Measurements from ENCODE around the gene CAPZB. TPM values are rescaled to one million over a fixed set of nuclear protein-coding genes. Genes with fewer than 3 reads are reported as not detected.

The CAPZB gene
- total and polyA plus RNA-seq, 2 of the 4 experiments (the other 2 are of a cell fraction), result 216 to 304 TPM

DNA sequence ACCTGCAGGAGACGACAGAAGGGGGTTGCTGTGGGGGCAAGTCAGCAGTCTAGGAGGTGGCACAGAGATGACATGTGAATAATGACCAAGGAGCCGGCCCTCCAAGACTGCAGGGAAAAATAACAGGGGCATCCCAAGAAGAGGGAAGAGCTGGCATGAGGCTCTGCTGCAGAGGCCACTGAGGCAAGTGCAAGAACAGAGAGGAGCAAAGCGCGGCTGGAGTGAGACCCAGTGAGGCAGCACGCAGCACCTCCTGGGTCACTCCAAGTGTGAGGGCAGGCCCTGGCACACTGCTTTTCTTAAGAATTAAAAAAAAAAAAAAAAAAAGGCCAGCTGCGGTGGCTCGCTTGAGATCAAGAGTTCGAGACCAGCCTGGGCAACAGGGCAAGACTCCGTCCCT is 93.1 kb downstream of the CAPZB start:
- Histone ChIP-seq H2BK15ac (ENCODE audit: low read depth, low read length) (no peak overlapping the region), H4K5ac (ENCODE audit: low read depth, low read length) (no peak overlapping the region), H3K4ac (ENCODE audit: low read depth, low read length) (no peak overlapping the region), H2AFZ (replicated peaks; ENCODE audit: low read length, poor library complexity) (no peak overlapping the region), H2BK120ac (ENCODE audit: low read depth, low read length) (no peak overlapping the region), H2AK5ac (ENCODE audit: low read depth, low read length) (no peak overlapping the region; the same call in 1 of the 2 replicates), H4K91ac (ENCODE audit: insufficient read depth, low read depth, low read length) (no peak overlapping the region), H3K27ac (ENCODE audit: insufficient read depth, low read length) (peak overlapping the region; percentile 33; the same call in 1 of the 2 replicates), H3K9ac (ENCODE audit: low read depth, low read length) (no peak overlapping the region), H3K4me3 (ENCODE audit: insufficient read depth, low read depth, low read length) (no peak overlapping the region), H3K36me3 (ENCODE audit: control insufficient read depth, insufficient read depth, low read length) (peaks cover 6% of the 10 kb centered on the region; the same call in 1 of the 2 replicates), H3K23ac (ENCODE audit: low read depth, low read length) (no peak overlapping the region), H3K14ac (replicated peaks; ENCODE audit: low read depth, low read length) (no peak overlapping the region), H3K27me3 (ENCODE audit: control insufficient read depth, insufficient read depth, low read length) (no peaks in the 10 kb centered on the region), H2AK9ac (replicated peaks; ENCODE audit: low read depth, low read length, poor library complexity) (no peak overlapping the region), H3K9me3 (ENCODE audit: control insufficient read depth, insufficient read depth, low read length) (no peaks in the 10 kb centered on the region), H3K4me2 (ENCODE audit: low read depth, low read length) (no peak overlapping the region), H2BK5ac (ENCODE audit: low read depth, low read length, poor library complexity, severe bottlenecking) (no peak overlapping the region), H3K4me1 (ENCODE audit: control insufficient read depth, insufficient read depth, low read length) (peaks cover 18% of the 10 kb centered on the region), H3K56ac (ENCODE audit: extremely low read depth, insufficient read depth, low read length) (no peak overlapping the region), H3K79me1 (ENCODE audit: low read depth in 1 of 2, low read length in 2 of 2) (peaks cover 48 to 95% of the 10 kb centered on the region in 2 experiments), H3K18ac (ENCODE audit: low read depth, low read length) (no peak overlapping the region), H3K9me1 (ENCODE audit: insufficient read depth, low read length) (peaks cover 33% of the 10 kb centered on the region), H4K8ac (ENCODE audit: low read depth in 2 of 2, low read length in 2 of 2) (no peak overlapping the region), H2BK20ac (ENCODE audit: low read depth, low read length) (no peak overlapping the region), H4K20me1 (ENCODE audit: insufficient read depth, low read length) (peaks cover 94% of the 10 kb centered on the region)
- ChIA-PET POLR2A (ENCODE audit: unreplicated experiment) (interaction anchor here (0.5 kb wide), 1 partner anchor 60 kb away, joined by 3 read pairs; no protein-coding TSS in a partner anchor), CTCF (interaction anchor here (0.5 to 0.9 kb wide), 3 partner anchors 8 to 259 kb away, joined by 3 to 4 read pairs (median 4); no protein-coding TSS in a partner anchor)
- ATAC-seq (ENCODE audit: low read depth) (no peak), DNase-seq (no peak)
- BruUV-seq (replicated peaks), result no TSS peak
- 93% methylated on average over 3 of the region's 9 CpGs; no CpG with 5 or more reads in 1 of the 2 experiments for WGBS, 2 experiments (ENCODE audit: extremely low coverage in 2 of 2, insufficient read length in 1 of 2)
- in situ Hi-C loops (cut with MboI; ENCODE audit: low sequenced_read_pairs) (loop anchor here (5.0 kb wide), 1 partner anchor 260 kb away; no protein-coding TSS in a partner anchor), dilution Hi-C loops (cut with HindIII; ENCODE audit: low sequenced_read_pairs, unreplicated experiment) (no loop called here), intact Hi-C loops (cut with micrococcal nuclease) (no loop called here)
- TF ChIP-seq MAFK (IDR thresholded peaks at IDR 0.05; ENCODE audit: low read depth, low read length) (no peak), BHLHE40 (IDR thresholded peaks at IDR 0.05; ENCODE audit: low read depth, low read length) (no peak), MXI1 (IDR thresholded peaks at IDR 0.05; ENCODE audit: borderline replicate concordance, low read depth, low read length) (no peak), RAD21 (IDR thresholded peaks at IDR 0.05; ENCODE audit: low read length) (no peak), NFE2L2 (IDR thresholded peaks at IDR 0.05; ENCODE audit: low read depth, low read length) (no peak), FOS (IDR thresholded peaks at IDR 0.05; ENCODE audit: low read depth, low read length) (no peak), CHD1 (IDR thresholded peaks at IDR 0.05; ENCODE audit: low read depth, low read length) (no peak), SMC3 (IDR thresholded peaks at IDR 0.05; ENCODE audit: low read depth, low read length) (no peak), POLR2A (IDR thresholded peaks at IDR 0.05; ENCODE audit: low read depth, low read length) (no peak), RCOR1 (IDR thresholded peaks at IDR 0.05; ENCODE audit: insufficient replicate concordance, low read length) (no peak), CEBPB (IDR thresholded peaks at IDR 0.05; ENCODE audit: low read depth, low read length) (no peak), MAZ (IDR thresholded peaks at IDR 0.05; ENCODE audit: borderline replicate concordance, low read depth, low read length) (no peak), RFX5 (IDR thresholded peaks at IDR 0.05; ENCODE audit: low read depth, low read length) (no peak)
- TF ChIP-seq, protein P1, sequence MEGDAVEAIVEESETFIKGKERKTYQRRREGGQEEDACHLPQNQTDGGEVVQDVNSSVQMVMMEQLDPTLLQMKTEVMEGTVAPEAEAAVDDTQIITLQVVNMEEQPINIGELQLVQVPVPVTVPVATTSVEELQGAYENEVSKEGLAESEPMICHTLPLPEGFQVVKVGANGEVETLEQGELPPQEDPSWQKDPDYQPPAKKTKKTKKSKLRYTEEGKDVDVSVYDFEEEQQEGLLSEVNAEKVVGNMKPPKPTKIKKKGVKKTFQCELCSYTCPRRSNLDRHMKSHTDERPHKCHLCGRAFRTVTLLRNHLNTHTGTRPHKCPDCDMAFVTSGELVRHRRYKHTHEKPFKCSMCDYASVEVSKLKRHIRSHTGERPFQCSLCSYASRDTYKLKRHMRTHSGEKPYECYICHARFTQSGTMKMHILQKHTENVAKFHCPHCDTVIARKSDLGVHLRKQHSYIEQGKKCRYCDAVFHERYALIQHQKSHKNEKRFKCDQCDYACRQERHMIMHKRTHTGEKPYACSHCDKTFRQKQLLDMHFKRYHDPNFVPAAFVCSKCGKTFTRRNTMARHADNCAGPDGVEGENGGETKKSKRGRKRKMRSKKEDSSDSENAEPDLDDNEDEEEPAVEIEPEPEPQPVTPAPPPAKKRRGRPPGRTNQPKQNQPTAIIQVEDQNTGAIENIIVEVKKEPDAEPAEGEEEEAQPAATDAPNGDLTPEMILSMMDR (conservative IDR thresholded peaks at IDR 0.05; ENCODE audit: low read depth, low read length), result no peak
- TF ChIP-seq, protein P2, sequence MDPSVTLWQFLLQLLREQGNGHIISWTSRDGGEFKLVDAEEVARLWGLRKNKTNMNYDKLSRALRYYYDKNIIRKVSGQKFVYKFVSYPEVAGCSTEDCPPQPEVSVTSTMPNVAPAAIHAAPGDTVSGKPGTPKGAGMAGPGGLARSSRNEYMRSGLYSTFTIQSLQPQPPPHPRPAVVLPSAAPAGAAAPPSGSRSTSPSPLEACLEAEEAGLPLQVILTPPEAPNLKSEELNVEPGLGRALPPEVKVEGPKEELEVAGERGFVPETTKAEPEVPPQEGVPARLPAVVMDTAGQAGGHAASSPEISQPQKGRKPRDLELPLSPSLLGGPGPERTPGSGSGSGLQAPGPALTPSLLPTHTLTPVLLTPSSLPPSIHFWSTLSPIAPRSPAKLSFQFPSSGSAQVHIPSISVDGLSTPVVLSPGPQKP (IDR thresholded peaks at IDR 0.05; ENCODE audit: borderline replicate concordance, low read depth, low read length), result no peak
- TF ChIP-seq, protein P3, sequence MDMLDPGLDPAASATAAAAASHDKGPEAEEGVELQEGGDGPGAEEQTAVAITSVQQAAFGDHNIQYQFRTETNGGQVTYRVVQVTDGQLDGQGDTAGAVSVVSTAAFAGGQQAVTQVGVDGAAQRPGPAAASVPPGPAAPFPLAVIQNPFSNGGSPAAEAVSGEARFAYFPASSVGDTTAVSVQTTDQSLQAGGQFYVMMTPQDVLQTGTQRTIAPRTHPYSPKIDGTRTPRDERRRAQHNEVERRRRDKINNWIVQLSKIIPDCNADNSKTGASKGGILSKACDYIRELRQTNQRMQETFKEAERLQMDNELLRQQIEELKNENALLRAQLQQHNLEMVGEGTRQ (IDR thresholded peaks at IDR 0.05; ENCODE audit: low read depth, low read length), result no peak
